ENCODE measurements around the gene CASP2. TPM values are rescaled to one million over a fixed set of nuclear protein-coding genes. Genes with fewer than 3 reads are reported as not detected.

Gene CASP2
- total and polyA plus RNA-seq, 2 of the 8 experiments (the other 6 are each of a cell fraction or from before 2014, with no cell fraction given) = 23.7 to 35.3 TPM

GRCh38 chr7:143265017-143265693 lies 23.0 kb upstream of the CASP2 start (continued):
- TF ChIP-seq SAP30 (IDR thresholded peaks at IDR 0.05; ENCODE audit: insufficient read depth, insufficient replicate concordance, low read length) = no peak

Measured in H1 (cell line).